K562 (cell line): ENCODE results near the gene ZNF219.

Source experiments
- FOXP1 ChIP-seq: sonication (generic); formaldehyde crosslinking; IDR thresholded peaks from 2 replicates; pipeline ENCODE4 v1.8.0; 2022; ENCODE audit warnings: mild to moderate bottlenecking, missing genetic modification reagents
- POLR2A ChIP-seq: fragments of 450-650 bp; conservative IDR thresholded peaks from 2 replicates; pipeline ENCODE4 v1.6.1; 2016
- POLR2AphosphoS5 ChIP-seq: IDR thresholded peaks from 2 replicates; pipeline ENCODE4 v1.6.1; 2011; ENCODE audit warnings: mild to moderate bottlenecking, low read depth, low read length, moderate library complexity; ENCODE audit not compliant: control insufficient read depth, insufficient read depth
- RFX5 ChIP-seq: IDR thresholded peaks from 2 replicates; pipeline ENCODE4 v1.6.1; 2011; ENCODE audit warnings: low read depth, mild to moderate bottlenecking, improper control_type of control experiment, low read length
- ZNF143 ChIP-seq: sonication (generic); formaldehyde crosslinking; IDR thresholded peaks from 2 replicates; pipeline ENCODE4 v1.9.0; 2022; ENCODE audit warnings: mild to moderate bottlenecking, missing genetic modification reagents
- ZZZ3 ChIP-seq: fragments of 450-650 bp; IDR thresholded peaks from 2 replicates; pipeline ENCODE4 v1.6.1; 2016; ENCODE audit warnings: antibody characterized with exemption, mild to moderate bottlenecking, moderate library complexity
- TF ChIP-seq, protein P1 (sequence below): fragments of 200-400 bp; formaldehyde crosslinking; IDR thresholded peaks from 2 replicates; pipeline ENCODE4 v1.6.1; 2017; ENCODE audit warnings: mild to moderate bottlenecking, low read depth, low read length, moderate library complexity
- TF ChIP-seq, protein P2 (sequence below), 3 experiments: IDR thresholded peaks in 2 of 3; conservative IDR thresholded peaks in 1 of 3; 2 replicates each; pipeline ENCODE4 v1.5.1; 2011 to 2012; ENCODE audit warnings: low read length in 3 of 3, mild to moderate bottlenecking in 3 of 3, control low read depth in 2 of 3, improper control_type of control experiment in 1 of 3, inconsistent platforms in 1 of 3, low read depth in 1 of 3, mixed read lengths in 1 of 3, moderate library complexity in 1 of 3; ENCODE audit not compliant: insufficient read depth in 2 of 3

DNA sequence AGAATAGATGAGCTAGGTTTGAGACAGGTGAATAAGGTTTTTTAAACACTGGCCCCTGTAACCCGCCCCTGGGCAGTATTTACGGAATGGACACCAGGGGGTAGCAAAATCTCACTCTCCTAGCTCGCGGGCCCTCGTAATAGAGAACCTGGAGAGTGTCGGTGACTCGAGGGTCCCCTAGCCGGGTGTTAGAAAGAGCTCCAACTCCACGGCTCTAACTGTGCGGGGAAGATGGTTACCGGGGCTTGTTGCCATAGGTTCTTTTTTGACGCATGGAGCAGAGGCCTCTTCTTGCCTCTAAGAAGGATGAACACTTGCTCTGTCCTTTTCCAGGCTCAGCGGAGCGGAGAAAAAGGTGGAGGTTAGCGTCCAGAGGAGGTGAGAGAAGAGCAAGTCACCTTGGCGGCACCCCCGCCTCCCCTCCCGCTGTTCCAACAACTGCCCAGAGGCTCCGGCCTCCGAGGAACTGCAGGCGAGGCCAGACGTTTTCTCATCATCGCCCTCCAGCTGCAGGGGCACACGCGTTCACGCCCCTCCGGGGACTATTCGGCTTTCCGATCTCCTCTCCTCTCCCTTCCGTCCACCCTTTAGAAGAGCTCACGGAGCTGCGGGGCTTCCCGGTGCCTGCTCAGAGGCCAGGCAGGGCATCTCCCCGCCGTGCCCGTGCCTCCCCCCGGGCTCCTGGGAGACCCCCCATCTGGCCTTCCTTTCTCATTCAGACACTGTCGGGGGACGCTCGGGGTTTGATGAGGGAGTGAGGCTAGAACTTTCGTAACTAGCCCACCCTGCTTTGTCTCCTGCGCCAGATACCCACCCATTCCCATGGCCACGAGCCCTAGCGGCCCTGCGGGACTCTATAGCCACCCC is 29.7 kb downstream of the ZNF219 start:
- TF ChIP-seq ZZZ3 (no peak), FOXP1 (no peak), POLR2A (no peak), POLR2AphosphoS5 (no peak), RFX5 (no peak), ZNF143 (no peak)
- TF ChIP-seq, protein P1, sequence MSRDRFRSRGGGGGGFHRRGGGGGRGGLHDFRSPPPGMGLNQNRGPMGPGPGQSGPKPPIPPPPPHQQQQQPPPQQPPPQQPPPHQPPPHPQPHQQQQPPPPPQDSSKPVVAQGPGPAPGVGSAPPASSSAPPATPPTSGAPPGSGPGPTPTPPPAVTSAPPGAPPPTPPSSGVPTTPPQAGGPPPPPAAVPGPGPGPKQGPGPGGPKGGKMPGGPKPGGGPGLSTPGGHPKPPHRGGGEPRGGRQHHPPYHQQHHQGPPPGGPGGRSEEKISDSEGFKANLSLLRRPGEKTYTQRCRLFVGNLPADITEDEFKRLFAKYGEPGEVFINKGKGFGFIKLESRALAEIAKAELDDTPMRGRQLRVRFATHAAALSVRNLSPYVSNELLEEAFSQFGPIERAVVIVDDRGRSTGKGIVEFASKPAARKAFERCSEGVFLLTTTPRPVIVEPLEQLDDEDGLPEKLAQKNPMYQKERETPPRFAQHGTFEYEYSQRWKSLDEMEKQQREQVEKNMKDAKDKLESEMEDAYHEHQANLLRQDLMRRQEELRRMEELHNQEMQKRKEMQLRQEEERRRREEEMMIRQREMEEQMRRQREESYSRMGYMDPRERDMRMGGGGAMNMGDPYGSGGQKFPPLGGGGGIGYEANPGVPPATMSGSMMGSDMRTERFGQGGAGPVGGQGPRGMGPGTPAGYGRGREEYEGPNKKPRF = no peak
- TF ChIP-seq, protein P2, sequence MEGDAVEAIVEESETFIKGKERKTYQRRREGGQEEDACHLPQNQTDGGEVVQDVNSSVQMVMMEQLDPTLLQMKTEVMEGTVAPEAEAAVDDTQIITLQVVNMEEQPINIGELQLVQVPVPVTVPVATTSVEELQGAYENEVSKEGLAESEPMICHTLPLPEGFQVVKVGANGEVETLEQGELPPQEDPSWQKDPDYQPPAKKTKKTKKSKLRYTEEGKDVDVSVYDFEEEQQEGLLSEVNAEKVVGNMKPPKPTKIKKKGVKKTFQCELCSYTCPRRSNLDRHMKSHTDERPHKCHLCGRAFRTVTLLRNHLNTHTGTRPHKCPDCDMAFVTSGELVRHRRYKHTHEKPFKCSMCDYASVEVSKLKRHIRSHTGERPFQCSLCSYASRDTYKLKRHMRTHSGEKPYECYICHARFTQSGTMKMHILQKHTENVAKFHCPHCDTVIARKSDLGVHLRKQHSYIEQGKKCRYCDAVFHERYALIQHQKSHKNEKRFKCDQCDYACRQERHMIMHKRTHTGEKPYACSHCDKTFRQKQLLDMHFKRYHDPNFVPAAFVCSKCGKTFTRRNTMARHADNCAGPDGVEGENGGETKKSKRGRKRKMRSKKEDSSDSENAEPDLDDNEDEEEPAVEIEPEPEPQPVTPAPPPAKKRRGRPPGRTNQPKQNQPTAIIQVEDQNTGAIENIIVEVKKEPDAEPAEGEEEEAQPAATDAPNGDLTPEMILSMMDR (IDR thresholded peaks at IDR 0.05 in 2 of 3, conservative IDR thresholded peaks at IDR 0.05 in 1 of 3; ENCODE audit: insufficient read depth in 2 of 3, low read depth in 1 of 3, low read length in 3 of 3) = peak; percentile 75 to 84 (median 75)
